HG03280 (cell line): ENCODE results near the gene CDC123.
"Not testable (repeated sequence)": the region's sequence is repeated elsewhere in the genome, so short reads cannot be mapped to it uniquely, and the experiment has no call there.

Source experiments
- ATAC-seq: cut with Tn5 transposase; IDR thresholded peaks from one replicate; pipeline ENCODE4 v1.9.1; 2021; ENCODE audit warnings: mild to moderate bottlenecking, moderate library complexity; ENCODE audit not compliant: unreplicated experiment

Gene CDC123

GRCh38 chr10:12287772-12288171, 91.8 kb downstream of the CDC123 start:
- no peak for ATAC-seq

GRCh38 chr10:12297784-12298183, 101.8 kb downstream of the CDC123 start:
- ATAC-seq = not testable (repeated sequence)

GRCh38 chr10:12299222-12299965, 103.4 kb downstream of the CDC123 start:
- ATAC-seq = no peak
